Endothelial cell of umbilical vein (primary cell): ENCODE data around the gene LSR. TPM values are rescaled to one million over a fixed set of nuclear protein-coding genes. Genes with fewer than 3 reads are reported as not detected.

Experiments used
- BruUV-seq: library from RNA; stranded (reverse); fragments of 400-500 nt; replicated peaks from 2 replicates; lab custom pipeline; 2021; lab: Mats Ljungman, UMichigan
- CTCF ChIA-PET: fragments of 300-600, 350-600 bp; sonication (Branson Sonifier 250); formaldehyde crosslinking; loops from one replicate; lab custom pipeline; 2021; ENCODE audit warnings: antibody characterized with exemption, inconsistent platforms; lab: Charles Lee
- POLR2A ChIA-PET: fragments of 300-600, 350-600 bp; sonication (Branson Sonifier 250); formaldehyde crosslinking; loops from one replicate; lab custom pipeline; 2021; ENCODE audit warnings: antibody characterized with exemption, inconsistent platforms; lab: Charles Lee
- DNase-seq: peaks from one replicate; pipeline ENCODE4 v3.0.0-alpha.2; 2011; ENCODE audit warnings: low read depth, low spot score
- FAIRE-seq: peaks from 2 replicates; lab custom pipeline; 2011; peaks lifted over from hg19 to GRCh38; lab: Jason Lieb, UNC
- H2AFZ ChIP-seq: 2 replicates; pipeline ENCODE4 v1.6.0; 2012; ENCODE audit warnings: low read depth, low read length, control low read depth, inconsistent platforms
- H3K27ac ChIP-seq: 2 replicates; pipeline ENCODE4 v1.5.1; 2011; ENCODE audit warnings: low read depth, mild to moderate bottlenecking, control low read depth, low read length, moderate library complexity; ENCODE audit not compliant: insufficient read depth
- H3K27me3 ChIP-seq, 2 experiments: 2 replicates each; pipeline versions ENCODE4 v1.6.0 to v1.6.1; 2011; ENCODE audit warnings: low read length in 2 of 2, mixed read lengths in 1 of 2; ENCODE audit not compliant: control insufficient read depth in 2 of 2, insufficient read depth in 2 of 2
- H3K36me3 ChIP-seq, 2 experiments: 2 replicates in 1 of 2; 3 replicates in 1 of 2; pipeline ENCODE4 v1.5.1; 2011; ENCODE audit warnings: low read length in 2 of 2, mild to moderate bottlenecking in 1 of 2, moderate library complexity in 1 of 2; ENCODE audit not compliant: control insufficient read depth in 2 of 2, insufficient read depth in 2 of 2; ENCODE audit errors: extremely low read depth in 1 of 2
- H3K4me1 ChIP-seq: 3 replicates; pipeline ENCODE4 v1.5.1; 2011; ENCODE audit warnings: mild to moderate bottlenecking, low read length; ENCODE audit not compliant: control insufficient read depth, insufficient read depth; ENCODE audit errors: extremely low read depth
- H3K4me2 ChIP-seq: 2 replicates; pipeline ENCODE4 v1.6.1; 2011; ENCODE audit warnings: low read length, control low read depth, mixed read lengths; ENCODE audit not compliant: insufficient read depth
- H3K4me3 ChIP-seq, 3 experiments: fragments of 200-600 bp in 1 of 3; sonication (generic), shearing (Covaris generic) in 1 of 3; replicated peaks in 1 of 3; 2 replicates each; pipeline ENCODE4 v1.5.1; 2011 to 2016; ENCODE audit warnings: control low read depth in 3 of 3, low read length in 3 of 3, mild to moderate bottlenecking in 2 of 3, inconsistent platforms in 1 of 3, low read depth in 1 of 3, moderate library complexity in 1 of 3; ENCODE audit not compliant: insufficient read depth in 1 of 3
- H3K79me2 ChIP-seq: 2 replicates; pipeline ENCODE4 v1.6.0; 2012; ENCODE audit warnings: low read length, inconsistent platforms; ENCODE audit not compliant: control insufficient read depth, insufficient read depth
- H3K9ac ChIP-seq: replicated peaks from 2 replicates; pipeline ENCODE3; 2011; ENCODE audit warnings: low read length, control low read depth; ENCODE audit not compliant: insufficient read depth; ENCODE audit errors: extremely low read depth
- H3K9me1 ChIP-seq: replicated peaks from 3 replicates; pipeline ENCODE4 v1.6.0; 2011; ENCODE audit warnings: mild to moderate bottlenecking, low read length; ENCODE audit not compliant: control insufficient read depth, insufficient read depth; ENCODE audit errors: extremely low read depth
- H3K9me3 ChIP-seq: replicated peaks from 2 replicates; pipeline ENCODE4 v1.5.1; 2012; ENCODE audit warnings: low read length, inconsistent platforms; ENCODE audit not compliant: control insufficient read depth, insufficient read depth
- H4K20me1 ChIP-seq: replicated peaks from 2 replicates; pipeline ENCODE3; 2011; ENCODE audit warnings: mild to moderate bottlenecking, low read length; ENCODE audit not compliant: control insufficient read depth, insufficient read depth; ENCODE audit errors: extremely low read depth
- EZH2 ChIP-seq: IDR thresholded peaks from 2 replicates; pipeline ENCODE4 v1.6.1; 2012; ENCODE audit warnings: borderline replicate concordance, low read depth, mild to moderate bottlenecking, moderate library complexity, low read length, inconsistent platforms; ENCODE audit not compliant: severe bottlenecking
- FOS ChIP-seq: IDR thresholded peaks from 2 replicates; pipeline ENCODE4 v1.6.1; 2011; ENCODE audit warnings: mild to moderate bottlenecking, low read length, moderate library complexity, borderline replicate concordance; ENCODE audit not compliant: insufficient read depth
- GATA2 ChIP-seq: IDR thresholded peaks from 2 replicates; pipeline ENCODE4 v1.7.0; 2011; ENCODE audit warnings: low read depth, mild to moderate bottlenecking, moderate library complexity, mixed read lengths, low read length; ENCODE audit not compliant: insufficient read length, insufficient read depth
- JUN ChIP-seq: IDR thresholded peaks from 2 replicates; pipeline ENCODE4 v1.6.1; 2011; ENCODE audit warnings: borderline replicate concordance, low read depth; ENCODE audit not compliant: insufficient read length, insufficient read depth
- MYC ChIP-seq: IDR thresholded peaks from one replicate; pipeline ENCODE4 v1.6.1; 2011; ENCODE audit warnings: mild to moderate bottlenecking, low read depth, low read length
- POLR2A ChIP-seq: IDR thresholded peaks from 2 replicates; pipeline ENCODE4 v1.6.1; 2012; ENCODE audit warnings: low read depth, mild to moderate bottlenecking, control low read depth, low read length
- POLR2AphosphoS5 ChIP-seq: IDR thresholded peaks from 2 replicates; pipeline ENCODE4 v1.6.1; 2012; ENCODE audit warnings: low read depth, mild to moderate bottlenecking, control low read depth, low read length, moderate library complexity; ENCODE audit not compliant: insufficient read depth
- dilution Hi-C: fragments of 300-500 bp; cut with MboI; formaldehyde crosslinking; loops from one replicate; pipeline ENCODE4 v1.15.0; 2019; ENCODE audit warnings: low sequenced_read_pairs; ENCODE audit not compliant: extremely low pct_ligation_motif_present
- intact Hi-C: fragments of 100-400 bp; cut with micrococcal nuclease; formaldehyde crosslinking; loops from one replicate; pipeline ENCODE4 v1.10.0; 2022
- polyA plus RNA-seq, 4 experiments: library from polyadenylated mRNA; depleted of rRNA in 3 of 4; stranded (reverse) in 3 of 4; unstranded in 1 of 4; fragments of >200 nt; gene quantifications; 2 replicates each; pipeline versions ENCODE4 v1.2.1 to v1.2.3, GENCODE V29; 2011 to 2012; ENCODE audit warnings: missing spikeins in 1 of 4
- total RNA-seq: library from RNA; stranded (reverse); gene quantifications from 2 replicates; pipeline ENCODE4 v1.2.3, GENCODE V29; 2021
- TF ChIP-seq, protein P1 (sequence below): IDR thresholded peaks from 2 replicates; pipeline ENCODE4 v1.6.1; 2011; ENCODE audit not compliant: insufficient read depth, insufficient read length
- TF ChIP-seq, protein P2 (sequence below), 2 donors: IDR thresholded peaks; 1 replicate in 1 of 2; 2 replicates in 1 of 2; pipeline ENCODE4 v1.5.1; 2011; ENCODE audit warnings: low read length in 2 of 2, mild to moderate bottlenecking in 2 of 2, moderate library complexity in 2 of 2, control low read depth in 1 of 2, inconsistent platforms in 1 of 2, low read depth in 1 of 2; ENCODE audit not compliant: insufficient read depth in 1 of 2; ENCODE audit errors: extremely low read depth in 1 of 2

LSR gene
- total and polyA plus RNA-seq, 2 donors (not counting 3 experiments of a cell fraction or from before 2014, with no cell fraction given): 0.76 to 1.0 TPM

DNA sequence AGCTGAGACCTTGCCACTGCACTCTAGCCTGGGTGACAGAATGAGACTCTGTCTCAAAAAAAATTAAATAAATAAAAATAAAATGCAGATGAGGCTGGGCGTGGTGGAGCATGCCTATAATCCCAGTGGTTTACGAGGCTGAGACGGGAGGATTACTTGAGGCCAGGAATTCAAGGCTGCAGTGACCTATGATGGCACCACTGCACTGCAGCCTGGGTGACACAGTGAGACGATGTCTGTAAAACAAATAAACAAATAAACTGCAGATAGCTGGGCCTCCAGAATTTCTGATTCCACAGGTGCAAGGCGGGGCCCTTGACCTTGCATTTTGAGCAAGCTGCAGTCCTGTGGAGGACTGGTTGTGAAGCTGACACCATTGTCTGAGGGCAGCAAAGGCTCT lies 40.1 kb downstream of the LSR start:
- POLR2A ChIA-PET: no interaction called here
- Histone ChIP-seq H3K27me3 (peaks cover 0 to 2% of the 10 kb centered on the region in 2 experiments), H3K9ac (no peak overlapping the region), H3K9me3 (no peaks in the 10 kb centered on the region), H3K4me1 (no peaks in the 10 kb centered on the region), H2AFZ (no peak overlapping the region), H3K79me2 (no peaks in the 10 kb centered on the region), H4K20me1 (no peaks in the 10 kb centered on the region), H3K36me3 (no peaks in the 10 kb centered on the region), H3K4me2 (no peak overlapping the region), H3K9me1 (no peaks in the 10 kb centered on the region), H3K27ac (no peak overlapping the region), H3K4me3 (no peak overlapping the region)
- dilution Hi-C loops (no loop called here), intact Hi-C loops (no loop called here)
- DNase-seq (no peak), FAIRE-seq (no peak)
- no TSS peak for BruUV-seq
- CTCF ChIA-PET: interaction anchor here (0.9 to 1.1 kb wide), 2 partner anchors 14 to 64 kb away, joined by 3 read pairs; no protein-coding TSS in a partner anchor
- TF ChIP-seq JUN: no peak
- TF ChIP-seq GATA2: no peak
- TF ChIP-seq, protein P1, sequence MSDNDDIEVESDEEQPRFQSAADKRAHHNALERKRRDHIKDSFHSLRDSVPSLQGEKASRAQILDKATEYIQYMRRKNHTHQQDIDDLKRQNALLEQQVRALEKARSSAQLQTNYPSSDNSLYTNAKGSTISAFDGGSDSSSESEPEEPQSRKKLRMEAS: no peak
- TF ChIP-seq POLR2AphosphoS5: no peak
- TF ChIP-seq, protein P2, sequence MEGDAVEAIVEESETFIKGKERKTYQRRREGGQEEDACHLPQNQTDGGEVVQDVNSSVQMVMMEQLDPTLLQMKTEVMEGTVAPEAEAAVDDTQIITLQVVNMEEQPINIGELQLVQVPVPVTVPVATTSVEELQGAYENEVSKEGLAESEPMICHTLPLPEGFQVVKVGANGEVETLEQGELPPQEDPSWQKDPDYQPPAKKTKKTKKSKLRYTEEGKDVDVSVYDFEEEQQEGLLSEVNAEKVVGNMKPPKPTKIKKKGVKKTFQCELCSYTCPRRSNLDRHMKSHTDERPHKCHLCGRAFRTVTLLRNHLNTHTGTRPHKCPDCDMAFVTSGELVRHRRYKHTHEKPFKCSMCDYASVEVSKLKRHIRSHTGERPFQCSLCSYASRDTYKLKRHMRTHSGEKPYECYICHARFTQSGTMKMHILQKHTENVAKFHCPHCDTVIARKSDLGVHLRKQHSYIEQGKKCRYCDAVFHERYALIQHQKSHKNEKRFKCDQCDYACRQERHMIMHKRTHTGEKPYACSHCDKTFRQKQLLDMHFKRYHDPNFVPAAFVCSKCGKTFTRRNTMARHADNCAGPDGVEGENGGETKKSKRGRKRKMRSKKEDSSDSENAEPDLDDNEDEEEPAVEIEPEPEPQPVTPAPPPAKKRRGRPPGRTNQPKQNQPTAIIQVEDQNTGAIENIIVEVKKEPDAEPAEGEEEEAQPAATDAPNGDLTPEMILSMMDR (IDR thresholded peaks at IDR 0.05; ENCODE audit: extremely low read depth in 1 of 2, insufficient read depth in 1 of 2, low read depth in 1 of 2, low read length in 2 of 2): no peak
- TF ChIP-seq FOS: no peak
- no peak for TF ChIP-seq EZH2
- no peak for TF ChIP-seq POLR2A
- no peak for TF ChIP-seq MYC
